ENCODE data around the gene EIF4B.
A peak's percentile ranks its signal among the peaks of the same experiment; 100 is the strongest.
"Not testable (repeated sequence)": the region's sequence is repeated elsewhere in the genome, so short reads cannot be mapped to it uniquely, and the experiment has no call there.

The EIF4B gene

GRCh38 chr12:53004178-53004577 lies 2.1 kb upstream of the EIF4B start:
- DNase-seq (ENCODE audit: low read depth), result no peak

GRCh38 chr12:53004582-53004981 lies 1.7 kb upstream of the EIF4B start:
- DNase-seq (ENCODE audit: low read depth), result no peak

GRCh38 chr12:53005215-53005985 lies 856 bp upstream of the EIF4B start:
- DNase-seq (ENCODE audit: low read depth), result no peak

- peak; percentile 56 for DNase-seq (ENCODE audit: low read depth)
These were observed 604 bp downstream of the EIF4B start for GRCh38 chr12:53006810-53007309.

- no peak for DNase-seq (ENCODE audit: low read depth)
These were observed 1.1 kb downstream of the EIF4B start for GRCh38 chr12:53007343-53007742.

GRCh38 chr12:53008760-53009159 lies 2.5 kb downstream of the EIF4B start:
- not testable (repeated sequence) for DNase-seq (ENCODE audit: low read depth)

GRCh38 chr12:53010955-53011354 lies 4.7 kb downstream of the EIF4B start:
- DNase-seq (ENCODE audit: low read depth), result no peak

- no peak for DNase-seq (ENCODE audit: low read depth)
These were observed 5.6 kb downstream of the EIF4B start for GRCh38 chr12:53011889-53012288.

- DNase-seq (ENCODE audit: low read depth), result no peak
These were observed 6.7 kb downstream of the EIF4B start for GRCh38 chr12:53012928-53013327.

GRCh38 chr12:53014709-53015108 lies 8.5 kb downstream of the EIF4B start:
- no peak for DNase-seq (ENCODE audit: low read depth)

- DNase-seq (ENCODE audit: low read depth), result no peak
These were observed 19.0 kb downstream of the EIF4B start for GRCh38 chr12:53025250-53025649.

- DNase-seq (ENCODE audit: low read depth), result not testable (repeated sequence)
These were observed 20.8 kb downstream of the EIF4B start for GRCh38 chr12:53027014-53027413.

- DNase-seq (ENCODE audit: low read depth), result no peak
These were observed 25.4 kb downstream of the EIF4B start for GRCh38 chr12:53031616-53032015.

GRCh38 chr12:53033832-53034231 lies 27.6 kb downstream of the EIF4B start:
- DNase-seq (ENCODE audit: low read depth), result not testable (repeated sequence)

GRCh38 chr12:53034459-53034858 lies 28.2 kb downstream of the EIF4B start:
- no peak for DNase-seq (ENCODE audit: low read depth)

GRCh38 chr12:53036802-53037201 lies 30.5 kb downstream of the EIF4B start:
- no peak for DNase-seq (ENCODE audit: low read depth)

GRCh38 chr12:53039851-53040250 lies 33.6 kb downstream of the EIF4B start:
- DNase-seq (ENCODE audit: low read depth), result no peak

GRCh38 chr12:53042607-53043454 lies 36.6 kb downstream of the EIF4B start:
- DNase-seq (ENCODE audit: low read depth), result no peak

GRCh38 chr12:53044052-53044581 lies 37.9 kb downstream of the EIF4B start:
- DNase-seq (ENCODE audit: low read depth), result no peak

GRCh38 chr12:53044896-53045695 lies 38.8 kb downstream of the EIF4B start:
- DNase-seq (ENCODE audit: low read depth), result no peak

- no peak for DNase-seq (ENCODE audit: low read depth)
These were observed 39.4 kb downstream of the EIF4B start for GRCh38 chr12:53045696-53046045.

- DNase-seq (ENCODE audit: low read depth), result no peak
These were observed 40.5 kb downstream of the EIF4B start for GRCh38 chr12:53046655-53047220.
